Activated CD8-positive, alpha-beta memory T cell treated with anti-CD3 and anti-CD28 coated beads for 24 hours (primary cell): Measurements from ENCODE around the gene ARMC8.

Source experiments
- DNase-seq: peaks from one replicate; pipeline ENCODE4 v3.0.0-alpha.2; 2020

Gene ARMC8

GRCh38 chr3:138253609-138254008, 66.5 kb downstream of the ARMC8 start:
- DNase-seq: no peak

- no peak for DNase-seq
Observed at GRCh38 chr3:138254216-138254615, 67.1 kb downstream of the ARMC8 start.

GRCh38 chr3:138256022-138256421, 68.9 kb downstream of the ARMC8 start:
- no peak for DNase-seq

GRCh38 chr3:138257986-138258385, 70.9 kb downstream of the ARMC8 start:
- DNase-seq: no peak

GRCh38 chr3:138259126-138259525, 72.0 kb downstream of the ARMC8 start:
- no peak for DNase-seq

- DNase-seq: no peak
Observed at GRCh38 chr3:138260611-138261010, 73.5 kb downstream of the ARMC8 start.

- DNase-seq: no peak
Observed at GRCh38 chr3:138263104-138263503, 76.0 kb downstream of the ARMC8 start.

- DNase-seq: no peak
Observed at GRCh38 chr3:138265745-138266144, 78.6 kb downstream of the ARMC8 start.

- DNase-seq: no peak
Observed at GRCh38 chr3:138267083-138267482, 80.0 kb downstream of the ARMC8 start.

GRCh38 chr3:138270245-138270644, 83.1 kb downstream of the ARMC8 start:
- no peak for DNase-seq

- DNase-seq: no peak
Observed at GRCh38 chr3:138271189-138271794, 84.2 kb downstream of the ARMC8 start.

- DNase-seq: no peak
Observed at GRCh38 chr3:138281561-138281960, 94.5 kb downstream of the ARMC8 start.

GRCh38 chr3:138282836-138283235, 95.7 kb downstream of the ARMC8 start:
- DNase-seq: no peak

- DNase-seq: no peak
Observed at GRCh38 chr3:138284079-138284478, 97.0 kb downstream of the ARMC8 start.

GRCh38 chr3:138284957-138285477, 97.9 kb downstream of the ARMC8 start:
- no peak for DNase-seq

GRCh38 chr3:138289260-138289659, 102.2 kb downstream of the ARMC8 start:
- DNase-seq: no peak

GRCh38 chr3:138289701-138290100, 102.6 kb downstream of the ARMC8 start:
- DNase-seq: no peak

GRCh38 chr3:138296639-138297038, 109.5 kb downstream of the ARMC8 start:
- DNase-seq: no peak

GRCh38 chr3:138297059-138297607, 110.0 kb downstream of the ARMC8 start:
- no peak for DNase-seq

- no peak for DNase-seq
Observed at GRCh38 chr3:138297876-138298275, 110.8 kb downstream of the ARMC8 start.

- DNase-seq: no peak
Observed at GRCh38 chr3:138300647-138301046, 113.5 kb downstream of the ARMC8 start.

- DNase-seq: no peak
Observed at GRCh38 chr3:138303474-138303873, 116.4 kb downstream of the ARMC8 start.

- DNase-seq: no peak
Observed at GRCh38 chr3:138307899-138308298, 120.8 kb downstream of the ARMC8 start.

GRCh38 chr3:138308783-138309182, 121.7 kb downstream of the ARMC8 start:
- peak; percentile 19 for DNase-seq

- DNase-seq: no peak
Observed at GRCh38 chr3:138310494-138310893, 123.4 kb downstream of the ARMC8 start.
